Keratinocyte (primary cell): Measurements from ENCODE around the gene SCN8A. TPM values are rescaled to one million over a fixed set of nuclear protein-coding genes. Genes with fewer than 3 reads are reported as not detected.

Source experiments
- DNase-seq: peaks from one replicate; pipeline ENCODE4 v3.0.0-alpha.2; 2011; ENCODE audit warnings: low read depth, missing footprints, low spot score
- FAIRE-seq: peaks from 2 replicates; lab custom pipeline; 2011; peaks lifted over from hg19 to GRCh38; lab: Jason Lieb, UNC
- H2AFZ ChIP-seq: 2 replicates; pipeline ENCODE4 v1.6.0; 2012; ENCODE audit warnings: low read length, control low read depth, inconsistent platforms; ENCODE audit not compliant: control insufficient read depth
- H3K27ac ChIP-seq: 2 replicates; pipeline ENCODE4 v1.5.1; 2011; ENCODE audit warnings: low read length; ENCODE audit not compliant: control insufficient read depth, insufficient read depth
- H3K27me3 ChIP-seq: 3 replicates; pipeline ENCODE4 v1.6.0; 2011; ENCODE audit warnings: low read length; ENCODE audit not compliant: control insufficient read depth, insufficient read depth; ENCODE audit errors: extremely low read depth
- H3K36me3 ChIP-seq, 2 experiments: 2 replicates in 1 of 2; 3 replicates in 1 of 2; pipeline ENCODE4 v1.5.1; 2011; ENCODE audit warnings: low read length in 2 of 2, mild to moderate bottlenecking in 1 of 2; ENCODE audit not compliant: control insufficient read depth in 2 of 2, insufficient read depth in 2 of 2; ENCODE audit errors: extremely low read depth in 1 of 2
- H3K4me1 ChIP-seq: 3 replicates; pipeline ENCODE4 v1.5.1; 2011; ENCODE audit warnings: low read length; ENCODE audit not compliant: control insufficient read depth, insufficient read depth; ENCODE audit errors: extremely low read depth
- H3K4me2 ChIP-seq: 3 replicates; pipeline ENCODE4 v1.6.0; 2011; ENCODE audit warnings: low read depth, low read length; ENCODE audit not compliant: control insufficient read depth, insufficient read depth; ENCODE audit errors: extremely low read depth
- H3K4me3 ChIP-seq, 3 experiments: fragments of 200-600 bp in 1 of 3; sonication (generic) in 1 of 3; 2 replicates in 2 of 3; 3 replicates in 1 of 3; pipeline ENCODE4 v1.5.1; 2011 to 2016; ENCODE audit warnings: low read length in 3 of 3, mild to moderate bottlenecking in 3 of 3, control low read depth in 2 of 3, inconsistent platforms in 1 of 3, low read depth in 1 of 3, mixed read lengths in 1 of 3, mixed run types in 1 of 3, moderate library complexity in 1 of 3; ENCODE audit not compliant: control insufficient read depth in 2 of 3, insufficient read depth in 2 of 3; ENCODE audit errors: extremely low read depth in 1 of 3
- H3K79me2 ChIP-seq: 2 replicates; pipeline ENCODE4 v1.6.0; 2012; ENCODE audit warnings: low read length; ENCODE audit not compliant: control insufficient read depth, insufficient read depth
- H3K9ac ChIP-seq: 3 replicates; pipeline ENCODE4 v1.6.0; 2011; ENCODE audit warnings: low read length; ENCODE audit not compliant: control insufficient read depth, insufficient read depth; ENCODE audit errors: extremely low read depth
- H3K9me1 ChIP-seq: 3 replicates; pipeline ENCODE4 v1.6.0; 2011; ENCODE audit warnings: low read length; ENCODE audit not compliant: control insufficient read depth, insufficient read depth; ENCODE audit errors: extremely low read depth
- H3K9me3 ChIP-seq: 2 replicates; pipeline ENCODE4 v1.5.1; 2012; ENCODE audit warnings: low read depth, low read length; ENCODE audit not compliant: control insufficient read depth
- H4K20me1 ChIP-seq: 3 replicates; pipeline ENCODE4 v1.6.0; 2011; ENCODE audit warnings: low read length; ENCODE audit not compliant: control insufficient read depth, insufficient read depth; ENCODE audit errors: extremely low read depth
- EZH2 ChIP-seq: IDR thresholded peaks from one replicate; pipeline ENCODE4 v1.6.1; 2012; ENCODE audit warnings: inconsistent platforms, mild to moderate bottlenecking, low read length, moderate library complexity
- dilution Hi-C: fragments of 300-500 bp; cut with MboI; formaldehyde crosslinking; loops from one replicate; pipeline ENCODE4 v1.7.0; 2020; ENCODE audit warnings: low sequenced_read_pairs; ENCODE audit not compliant: extremely low pct_ligation_motif_present
- polyA plus RNA-seq, 5 experiments: library from polyadenylated mRNA; depleted of rRNA in 3 of 5; stranded (reverse) in 3 of 5; stranded (forward) in 1 of 5; unstranded in 1 of 5; fragments of >200 nt; gene quantifications; 1 replicate in 1 of 5; 2 replicates in 3 of 5; 3 replicates in 1 of 5; pipeline versions ENCODE4 v1.2.1 to v1.2.3, GENCODE V29; 2011 to 2012; ENCODE audit warnings: missing spikeins in 2 of 5, low read depth in 1 of 5, low replicate concordance in 1 of 5
- TF ChIP-seq, protein P1 (sequence below), 3 experiments: IDR thresholded peaks in 1 of 3; conservative IDR thresholded peaks in 1 of 3; optimal IDR thresholded peaks in 1 of 3; 2 replicates in 2 of 3; 3 replicates in 1 of 3; pipeline versions ENCODE3 to v1.5.1; 2011; ENCODE audit warnings: low read length in 3 of 3, mild to moderate bottlenecking in 3 of 3, moderate library complexity in 2 of 3, control low read depth in 1 of 3, inconsistent platforms in 1 of 3; ENCODE audit not compliant: insufficient read depth in 2 of 3; ENCODE audit errors: extremely low read depth in 1 of 3

SCN8A gene
- polyA plus RNA-seq, 1 donor (not counting 4 experiments of a cell fraction or from before 2014, with no cell fraction given), result 1.1 TPM

DNA sequence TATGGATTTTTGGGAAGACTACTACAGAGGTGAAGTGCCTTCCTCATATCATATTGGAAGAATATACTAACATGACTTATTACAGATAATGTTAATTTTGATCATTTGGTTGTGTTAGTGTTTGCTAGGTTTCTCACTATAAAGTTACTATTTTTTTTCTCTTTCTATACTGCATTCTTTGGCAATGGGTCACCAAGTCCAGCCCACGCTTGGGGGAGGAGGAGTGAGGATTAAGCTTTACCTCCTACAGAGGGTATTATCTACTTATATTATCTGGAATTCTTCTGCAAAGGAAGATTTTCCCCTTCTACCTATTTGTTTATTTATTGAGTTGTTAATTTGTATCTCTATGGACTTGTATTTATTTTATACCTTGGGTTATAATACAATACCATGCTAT, 31.5 kb downstream of the SCN8A start:
- H3K4me1 ChIP-seq, result no peaks in the 10 kb centered on the region
- H3K9me3 ChIP-seq, result no peaks in the 10 kb centered on the region
- DNase-seq (no peak), FAIRE-seq (no peak)
- no peak overlapping the region for H3K27ac ChIP-seq
- H3K36me3 ChIP-seq, result no peaks in the 10 kb centered on the region
- no peaks in the 10 kb centered on the region for H4K20me1 ChIP-seq
- no peaks in the 10 kb centered on the region for H3K79me2 ChIP-seq
- H2AFZ ChIP-seq, result no peak overlapping the region
- H3K27me3 ChIP-seq, result peaks cover 4% of the 10 kb centered on the region
- H3K4me2 ChIP-seq, result no peak overlapping the region
- H3K9me1 ChIP-seq, result no peaks in the 10 kb centered on the region
- dilution Hi-C loops, result no loop called here
- H3K4me3 ChIP-seq, result no peak overlapping the region
- H3K9ac ChIP-seq, result no peak overlapping the region
- no peak for TF ChIP-seq EZH2
- TF ChIP-seq, protein P1, sequence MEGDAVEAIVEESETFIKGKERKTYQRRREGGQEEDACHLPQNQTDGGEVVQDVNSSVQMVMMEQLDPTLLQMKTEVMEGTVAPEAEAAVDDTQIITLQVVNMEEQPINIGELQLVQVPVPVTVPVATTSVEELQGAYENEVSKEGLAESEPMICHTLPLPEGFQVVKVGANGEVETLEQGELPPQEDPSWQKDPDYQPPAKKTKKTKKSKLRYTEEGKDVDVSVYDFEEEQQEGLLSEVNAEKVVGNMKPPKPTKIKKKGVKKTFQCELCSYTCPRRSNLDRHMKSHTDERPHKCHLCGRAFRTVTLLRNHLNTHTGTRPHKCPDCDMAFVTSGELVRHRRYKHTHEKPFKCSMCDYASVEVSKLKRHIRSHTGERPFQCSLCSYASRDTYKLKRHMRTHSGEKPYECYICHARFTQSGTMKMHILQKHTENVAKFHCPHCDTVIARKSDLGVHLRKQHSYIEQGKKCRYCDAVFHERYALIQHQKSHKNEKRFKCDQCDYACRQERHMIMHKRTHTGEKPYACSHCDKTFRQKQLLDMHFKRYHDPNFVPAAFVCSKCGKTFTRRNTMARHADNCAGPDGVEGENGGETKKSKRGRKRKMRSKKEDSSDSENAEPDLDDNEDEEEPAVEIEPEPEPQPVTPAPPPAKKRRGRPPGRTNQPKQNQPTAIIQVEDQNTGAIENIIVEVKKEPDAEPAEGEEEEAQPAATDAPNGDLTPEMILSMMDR (optimal IDR thresholded peaks at IDR 0.05 in 1 of 3, IDR thresholded peaks at IDR 0.05 in 1 of 3, conservative IDR thresholded peaks at IDR 0.05 in 1 of 3; ENCODE audit: extremely low read depth in 1 of 3, insufficient read depth in 2 of 3, low read length in 3 of 3), result no peak

DNA sequence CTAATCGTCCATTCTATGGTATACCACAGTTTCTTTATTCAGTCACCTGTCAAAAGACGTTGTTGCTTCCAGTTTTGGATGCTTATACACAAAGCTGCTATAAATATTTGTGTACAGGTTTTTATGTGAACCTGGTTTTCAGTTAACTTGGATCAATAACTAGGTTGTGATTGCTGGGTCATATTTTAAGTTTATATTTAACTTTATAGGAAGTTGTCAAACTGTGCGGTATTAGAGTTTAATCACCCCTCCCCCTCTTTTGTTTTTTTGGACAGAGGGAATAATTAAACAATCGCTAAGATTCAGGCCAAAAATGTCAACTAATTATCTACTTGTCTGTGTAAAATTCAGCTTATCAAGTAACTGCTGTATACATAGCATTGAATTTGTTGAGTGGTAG, 34.3 kb downstream of the SCN8A start:
- H3K4me3 ChIP-seq, result no peak overlapping the region
- DNase-seq (no peak), FAIRE-seq (no peak)
- dilution Hi-C loops, result no loop called here
- H3K9ac ChIP-seq, result no peak overlapping the region
- no peaks in the 10 kb centered on the region for H3K79me2 ChIP-seq
- H3K36me3 ChIP-seq, result no peaks in the 10 kb centered on the region
- no peaks in the 10 kb centered on the region for H4K20me1 ChIP-seq
- H3K4me2 ChIP-seq, result no peak overlapping the region
- H2AFZ ChIP-seq, result no peak overlapping the region
- H3K4me1 ChIP-seq, result no peaks in the 10 kb centered on the region
- peaks cover 4% of the 10 kb centered on the region for H3K27me3 ChIP-seq
- no peak for TF ChIP-seq EZH2
- TF ChIP-seq, protein P1 (optimal IDR thresholded peaks at IDR 0.05 in 1 of 3, IDR thresholded peaks at IDR 0.05 in 1 of 3, conservative IDR thresholded peaks at IDR 0.05 in 1 of 3; ENCODE audit: extremely low read depth in 1 of 3, insufficient read depth in 2 of 3, low read length in 3 of 3), result no peak
- no peaks in the 10 kb centered on the region for H3K9me3 ChIP-seq
- H3K9me1 ChIP-seq, result no peaks in the 10 kb centered on the region
- no peak overlapping the region for H3K27ac ChIP-seq
